Endothelial cell (in vitro differentiated cells): ENCODE results near the gene SLC35E4. TPM values are rescaled to one million over a fixed set of nuclear protein-coding genes. Genes with fewer than 3 reads are reported as not detected.

Source experiments
- DNase-seq: peaks from one replicate; pipeline ENCODE4 v3.0.0; 2021; ENCODE audit warnings: low spot score
- H3K27ac Mint-ChIP-seq: one replicate; pipeline ENCODE4 v1.8.0; 2021; ENCODE audit warnings: mixed read lengths, inconsistent platforms; ENCODE audit not compliant: unreplicated experiment
- H3K27me3 Mint-ChIP-seq: one replicate; pipeline ENCODE4 v1.8.0; 2021; ENCODE audit warnings: mild to moderate bottlenecking, moderate library complexity, mixed read lengths, inconsistent platforms; ENCODE audit not compliant: unreplicated experiment
- H3K36me3 Mint-ChIP-seq: one replicate; pipeline ENCODE4 v1.8.0; 2021; ENCODE audit warnings: mild to moderate bottlenecking, low read depth, mixed read lengths, inconsistent platforms; ENCODE audit not compliant: unreplicated experiment
- H3K4me1 Mint-ChIP-seq: one replicate; pipeline ENCODE4 v1.8.0; 2021; ENCODE audit warnings: mild to moderate bottlenecking, mixed read lengths, inconsistent platforms; ENCODE audit not compliant: unreplicated experiment
- H3K4me3 Mint-ChIP-seq: one replicate; pipeline ENCODE4 v1.8.0; 2021; ENCODE audit warnings: mild to moderate bottlenecking, mixed read lengths, inconsistent platforms; ENCODE audit not compliant: unreplicated experiment
- H3K9me3 Mint-ChIP-seq: one replicate; pipeline ENCODE4 v1.8.0; 2021; ENCODE audit warnings: mixed read lengths, inconsistent platforms; ENCODE audit not compliant: unreplicated experiment
- CTCF ChIP-seq: fragments of 200-600 bp; sonication (generic); IDR thresholded peaks from one replicate; pipeline ENCODE4 v1.5.0; 2021; ENCODE audit warnings: antibody characterized with exemption; ENCODE audit not compliant: unreplicated experiment
- total RNA-seq: library from RNA; stranded (reverse); fragmentation: NEBNext Ultra II Directional; extraction: Animal tissue kit (Norgen Biotek cat#: 25700); gene quantifications from one replicate; pipeline ENCODE4 v1.2.1, GENCODE V29; 2021; ENCODE audit not compliant: unreplicated experiment

The SLC35E4 gene
- total RNA-seq, 1 donor from 2014 or later = 8.4 TPM

- no peak for DNase-seq
- no peaks in the 10 kb centered on the region for H3K9me3 Mint-ChIP-seq
- H3K27ac Mint-ChIP-seq = no peak overlapping the region
- H3K4me1 Mint-ChIP-seq = peaks cover 12% of the 10 kb centered on the region
- TF ChIP-seq CTCF = no peak
- H3K36me3 Mint-ChIP-seq = no peaks in the 10 kb centered on the region
- no peaks in the 10 kb centered on the region for H3K27me3 Mint-ChIP-seq
- H3K4me3 Mint-ChIP-seq = no peak overlapping the region
These were observed 45.6 kb downstream of the SLC35E4 start for GRCh38 chr22:30680991-30681770.

- H3K4me1 Mint-ChIP-seq = peaks cover 12% of the 10 kb centered on the region
- H3K4me3 Mint-ChIP-seq = no peak overlapping the region
- no peaks in the 10 kb centered on the region for H3K27me3 Mint-ChIP-seq
- no peaks in the 10 kb centered on the region for H3K9me3 Mint-ChIP-seq
- no peak for TF ChIP-seq CTCF
- no peak for DNase-seq
- H3K27ac Mint-ChIP-seq = no peak overlapping the region
- H3K36me3 Mint-ChIP-seq = no peaks in the 10 kb centered on the region
These were observed 46.2 kb downstream of the SLC35E4 start for GRCh38 chr22:30681831-30682230.

GRCh38 chr22:30685178-30685577 lies 49.6 kb downstream of the SLC35E4 start:
- Mint-ChIP-seq H3K36me3 (no peaks in the 10 kb centered on the region), H3K4me3 (no peak overlapping the region), H3K4me1 (peaks cover 5% of the 10 kb centered on the region), H3K9me3 (no peaks in the 10 kb centered on the region), H3K27me3 (no peaks in the 10 kb centered on the region), H3K27ac (no peak overlapping the region)
- no peak for TF ChIP-seq CTCF
- no peak for DNase-seq

GRCh38 chr22:30687358-30687757 lies 51.8 kb downstream of the SLC35E4 start:
- no peak overlapping the region for H3K27ac Mint-ChIP-seq
- DNase-seq = no peak
- H3K4me3 Mint-ChIP-seq = no peak overlapping the region
- H3K36me3 Mint-ChIP-seq = no peaks in the 10 kb centered on the region
- no peaks in the 10 kb centered on the region for H3K4me1 Mint-ChIP-seq
- H3K9me3 Mint-ChIP-seq = no peaks in the 10 kb centered on the region
- TF ChIP-seq CTCF = no peak
- H3K27me3 Mint-ChIP-seq = no peaks in the 10 kb centered on the region

GRCh38 chr22:30689622-30690021 lies 54.0 kb downstream of the SLC35E4 start:
- Mint-ChIP-seq H3K9me3 (no peaks in the 10 kb centered on the region), H3K4me1 (no peaks in the 10 kb centered on the region), H3K27me3 (no peaks in the 10 kb centered on the region), H3K4me3 (no peak overlapping the region), H3K36me3 (no peaks in the 10 kb centered on the region), H3K27ac (no peak overlapping the region)
- DNase-seq = no peak
- no peak for TF ChIP-seq CTCF
